H1 (cell line): ENCODE results near the gene AGFG1. TPM values are rescaled to one million over a fixed set of nuclear protein-coding genes. Genes with fewer than 3 reads are reported as not detected.
"Not testable (repeated sequence)": the region's sequence is repeated elsewhere in the genome, so short reads cannot be mapped to it uniquely, and the experiment has no call there.

ENCODE experiments used
- CTCF ChIA-PET: fragments of 300-600 bp; sonication (Branson Sonifier 250); formaldehyde crosslinking; loops from one replicate; lab custom pipeline; 2021; ENCODE audit not compliant: partially characterized antibody; lab: Charles Lee
- POLR2A ChIA-PET: fragments of 300-600 bp; sonication (Branson Sonifier 250); formaldehyde crosslinking; loops from one replicate; lab custom pipeline; 2021; ENCODE audit warnings: inconsistent platforms; ENCODE audit not compliant: partially characterized antibody; lab: Charles Lee
- DNase-seq, 2 experiments: peaks; one replicate each; pipeline versions ENCODE4 v3.0.0 to v3.0.0-alpha.2; 2010 to 2022; ENCODE audit warnings: low spot score in 2 of 2, low read depth in 1 of 2, mixed read lengths in 1 of 2
- FAIRE-seq: peaks from 2 replicates; lab custom pipeline; 2011; peaks lifted over from hg19 to GRCh38; lab: Jason Lieb, UNC
- H2AFZ ChIP-seq: 2 replicates; pipeline ENCODE4 v1.8.1; 2012; ENCODE audit warnings: low read length, inconsistent platforms
- H2AK5ac ChIP-seq: 2 replicates; pipeline ENCODE4 v1.6.1; 2013; ENCODE audit warnings: low read depth, low read length
- H2BK120ac ChIP-seq: replicated peaks from 2 replicates; pipeline ENCODE3; 2013; ENCODE audit warnings: low read depth, low read length, inconsistent platforms
- H2BK12ac ChIP-seq: 2 replicates; pipeline ENCODE4 v1.6.1; 2013; ENCODE audit warnings: low read depth, low read length
- H2BK15ac ChIP-seq: 2 replicates; pipeline ENCODE4 v1.6.1; 2013; ENCODE audit warnings: low read length
- H2BK20ac ChIP-seq: 2 replicates; pipeline ENCODE4 v1.6.1; 2013; ENCODE audit warnings: low read length
- H2BK5ac ChIP-seq: 2 replicates; pipeline ENCODE4 v1.6.1; 2013; ENCODE audit warnings: low read depth, low read length
- H3K14ac ChIP-seq: 2 replicates; pipeline ENCODE4 v1.6.1; 2013; ENCODE audit warnings: inconsistent platforms; ENCODE audit not compliant: insufficient read length
- H3K18ac ChIP-seq: 2 replicates; pipeline ENCODE4 v1.6.1; 2013; ENCODE audit warnings: low read length; ENCODE audit errors: extremely low read depth
- H3K23ac ChIP-seq: 2 replicates; pipeline ENCODE4 v1.6.1; 2013; ENCODE audit warnings: inconsistent platforms; ENCODE audit not compliant: insufficient read length
- H3K23me2 ChIP-seq: 2 replicates; pipeline ENCODE4 v1.6.1; 2013; ENCODE audit warnings: low read depth, low read length
- H3K27ac ChIP-seq: 2 replicates; pipeline ENCODE4 v1.6.1; 2011; ENCODE audit warnings: low read depth, low read length, inconsistent platforms
- H3K27me3 ChIP-seq, 4 experiments: replicated peaks in 1 of 4; 1 replicate in 1 of 4; 2 replicates in 3 of 4; pipeline versions ENCODE4 v1.6.1 to v1.8.1; 2011 to 2013; ENCODE audit warnings: low read length in 3 of 4, mild to moderate bottlenecking in 3 of 4, inconsistent platforms in 2 of 4, mixed read lengths in 2 of 4, moderate library complexity in 1 of 4; ENCODE audit not compliant: control insufficient read depth in 3 of 4, insufficient read depth in 3 of 4; ENCODE audit errors: extremely low read depth in 1 of 4
- H3K36me3 ChIP-seq, 4 experiments: 2 replicates each; pipeline versions ENCODE4 v1.6.1 to v1.8.1; 2011 to 2013; ENCODE audit warnings: mild to moderate bottlenecking in 4 of 4, low read length in 3 of 4, moderate library complexity in 2 of 4, control low read depth in 1 of 4, inconsistent platforms in 1 of 4; ENCODE audit not compliant: insufficient read depth in 4 of 4, control insufficient read depth in 2 of 4
- H3K4ac ChIP-seq: replicated peaks from 2 replicates; pipeline ENCODE3; 2013; ENCODE audit warnings: low read length, low read depth, mixed read lengths, inconsistent platforms; ENCODE audit not compliant: insufficient read length
- H3K4me1 ChIP-seq, 4 experiments: replicated peaks in 1 of 4; 1 replicate in 1 of 4; 2 replicates in 3 of 4; pipeline versions ENCODE4 v1.6.1 to v1.8.1; 2011 to 2013; ENCODE audit warnings: low read length in 3 of 4, inconsistent platforms in 2 of 4, mixed read lengths in 1 of 4; ENCODE audit not compliant: insufficient read depth in 4 of 4, control insufficient read depth in 3 of 4
- H3K4me2 ChIP-seq, 2 experiments: 2 replicates each; pipeline versions ENCODE4 v1.6.1 to v1.8.1; 2011 to 2013; ENCODE audit warnings: low read depth in 2 of 2, low read length in 2 of 2, control low read depth in 1 of 2, inconsistent platforms in 1 of 2, mild to moderate bottlenecking in 1 of 2; ENCODE audit not compliant: insufficient read depth in 1 of 2
- H3K4me3 ChIP-seq, 4 experiments: fragments of 200-600, 300-600 bp in 1 of 4; sonication (generic), shearing (Covaris generic), sonication (Bioruptor Twin) in 1 of 4; 2 replicates each; pipeline versions ENCODE4 v1.5.1 to v1.8.1; 2011 to 2016; ENCODE audit warnings: low read length in 4 of 4, low read depth in 3 of 4, control low read depth in 2 of 4, inconsistent platforms in 2 of 4, mild to moderate bottlenecking in 2 of 4, mixed read lengths in 1 of 4, moderate library complexity in 1 of 4; ENCODE audit not compliant: insufficient read depth in 2 of 4; ENCODE audit errors: extremely low read depth in 1 of 4
- H3K56ac ChIP-seq: replicated peaks from 2 replicates; pipeline ENCODE3; 2013; ENCODE audit warnings: low read depth, mild to moderate bottlenecking, mixed read lengths, low read length, inconsistent platforms; ENCODE audit not compliant: insufficient read length
- H3K79me1 ChIP-seq: 2 replicates; pipeline ENCODE4 v1.6.1; 2013; ENCODE audit warnings: low read depth, low read length, control low read depth
- H3K79me2 ChIP-seq, 2 experiments: 2 replicates each; pipeline versions ENCODE4 v1.6.1 to v1.8.1; 2012 to 2013; ENCODE audit warnings: low read length in 2 of 2, mild to moderate bottlenecking in 2 of 2, inconsistent platforms in 1 of 2; ENCODE audit not compliant: insufficient read depth in 2 of 2, control insufficient read depth in 1 of 2
- H3K9ac ChIP-seq, 4 experiments: replicated peaks in 1 of 4; 1 replicate in 1 of 4; 2 replicates in 3 of 4; pipeline versions ENCODE4 v1.6.1 to v1.8.1; 2011 to 2013; ENCODE audit warnings: low read depth in 3 of 4, low read length in 3 of 4, control low read depth in 2 of 4, mild to moderate bottlenecking in 2 of 4, moderate library complexity in 2 of 4, inconsistent platforms in 1 of 4; ENCODE audit errors: extremely low read depth in 1 of 4
- H3K9me3 ChIP-seq, 2 experiments: 2 replicates each; pipeline versions ENCODE4 v1.6.1 to v1.8.1; 2012 to 2013; ENCODE audit warnings: mild to moderate bottlenecking in 2 of 2, moderate library complexity in 2 of 2, control low read depth in 1 of 2, inconsistent platforms in 1 of 2, low read depth in 1 of 2, low read length in 1 of 2, mixed read lengths in 1 of 2; ENCODE audit not compliant: insufficient read depth in 2 of 2
- H4K20me1 ChIP-seq, 2 experiments: replicated peaks in 1 of 2; 2 replicates each; pipeline versions ENCODE3 to v1.8.1; 2011 to 2013; ENCODE audit warnings: inconsistent platforms in 2 of 2, low read length in 2 of 2, mild to moderate bottlenecking in 1 of 2; ENCODE audit not compliant: insufficient read depth in 2 of 2, control insufficient read depth in 1 of 2
- H4K5ac ChIP-seq: 2 replicates; pipeline ENCODE4 v1.6.1; 2013; ENCODE audit warnings: low read length, low read depth, mixed read lengths, inconsistent platforms; ENCODE audit not compliant: insufficient read length
- H4K8ac ChIP-seq: 2 replicates; pipeline ENCODE4 v1.8.0; 2013; ENCODE audit warnings: mild to moderate bottlenecking, moderate library complexity, low read length, inconsistent platforms; ENCODE audit not compliant: insufficient read depth; ENCODE audit errors: extremely low read depth
- H4K91ac ChIP-seq: replicated peaks from 2 replicates; pipeline ENCODE3; 2013; ENCODE audit warnings: low read length, mixed read lengths, inconsistent platforms; ENCODE audit not compliant: insufficient read length
- WGBS, 2 experiments: shearing (Covaris generic) in 1 of 2; methylation state at CpG; one replicate each; pipeline versions ENCODE4 v1.1.6 to v1.1.7; 2013 to 2015; ENCODE audit warnings: low lambda C conversion rate in 2 of 2, mixed read lengths in 2 of 2, inconsistent platforms in 1 of 2, low coverage in 1 of 2, missing lambda C conversion rate in 1 of 2; ENCODE audit not compliant: insufficient replicate concordance in 2 of 2, insufficient coverage in 1 of 2, insufficient read length in 1 of 2; ENCODE audit errors: extremely low coverage in 1 of 2, missing lambda C conversion rate in 1 of 2; 5-methylcytosine and 5-hydroxymethylcytosine counted together
- polyA plus RNA-seq, 7 experiments: library from polyadenylated mRNA; depleted of rRNA in 3 of 7; stranded (reverse) in 5 of 7; unstranded in 2 of 7; fragments of >200 nt in 5 of 7; fragments of 200-250 nt in 2 of 7; gene quantifications; 1 replicate in 5 of 7; 2 replicates in 1 of 7; 4 replicates in 1 of 7; pipeline versions ENCODE4 v1.2.1 to v1.2.3, GENCODE V29; 2011 to 2013; ENCODE audit warnings: missing spikeins in 2 of 7, mixed read lengths in 2 of 7
- total RNA-seq: library from RNA; stranded (reverse); fragmentation: NEBNext Ultra II Directional; extraction: Animal tissue kit (Norgen Biotek cat#: 25700); gene quantifications from 2 replicates; pipeline ENCODE4 v1.2.1, GENCODE V29; 2021

Gene AGFG1
- total and polyA plus RNA-seq, 2 of the 8 experiments (the other 6 are each of a cell fraction or from before 2014, with no cell fraction given): 102 to 147 TPM

- H3K4ac ChIP-seq, H3K4me3 ChIP-seq, H3K27ac ChIP-seq, H2BK15ac ChIP-seq, H2AK5ac ChIP-seq, H3K18ac ChIP-seq, H3K23ac ChIP-seq, H3K79me1 ChIP-seq, H3K79me2 ChIP-seq, H3K27me3 ChIP-seq, H2AFZ ChIP-seq, H3K9me3 ChIP-seq, H2BK120ac ChIP-seq, H3K4me1 ChIP-seq, DNase-seq, H3K23me2 ChIP-seq, H3K9ac ChIP-seq, H2BK20ac ChIP-seq, H3K14ac ChIP-seq, H4K5ac ChIP-seq, H4K20me1 ChIP-seq, H3K4me2 ChIP-seq, CTCF ChIA-PET, FAIRE-seq, H3K56ac ChIP-seq, POLR2A ChIA-PET, H2BK5ac ChIP-seq, H4K8ac ChIP-seq, H4K91ac ChIP-seq, H2BK12ac ChIP-seq: not testable (repeated sequence)
- 95% methylated on average over 9 of the region's 9 CpGs; no CpG with 5 or more reads in 1 of the 2 experiments for WGBS, 2 experiments
- H3K36me3 ChIP-seq: peaks cover 6 to 53% (median 30%) of the 10 kb centered on the region in 4 experiments; a peak in 7 of 8 replicates
Observed at GRCh38 chr2:227540352-227540751, 68.4 kb downstream of the AGFG1 start.
